ENCODE data around the gene MAEL.
A peak's percentile ranks its signal among the peaks of the same experiment; 100 is the strongest.

MAEL gene

DNA sequence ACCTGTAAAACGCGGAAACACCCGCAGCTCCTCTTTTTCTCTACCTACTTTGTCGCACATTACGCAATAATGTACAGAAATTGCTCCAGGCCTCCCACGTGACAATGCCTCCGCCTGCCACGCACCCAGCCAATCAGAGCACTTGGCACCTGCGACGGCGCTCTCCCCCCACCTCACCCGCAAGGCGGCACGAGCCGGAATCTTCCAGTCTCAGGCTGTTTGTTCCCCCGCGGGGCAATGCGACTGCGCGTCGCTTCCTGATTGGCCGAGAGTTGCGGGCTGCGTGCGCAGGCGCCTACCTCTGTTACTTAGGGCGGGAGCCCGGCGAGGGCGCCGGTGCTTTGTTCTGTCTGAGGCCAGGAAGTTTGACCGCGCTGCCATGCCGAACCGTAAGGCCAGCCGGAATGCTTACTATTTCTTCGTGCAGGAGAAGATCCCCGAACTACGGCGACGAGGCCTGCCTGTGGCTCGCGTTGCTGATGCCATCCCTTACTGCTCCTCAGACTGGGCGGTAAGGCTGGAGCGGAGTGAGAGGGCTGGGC is at the start of gene MAEL:
TSS of gene MAEL (plus strand) at position 307 of the 542 bp plus-strand sequence. CDS start at position 380, 73 bp downstream.
- Mint-ChIP-seq H3K9me3 (no peaks in the 10 kb centered on the region), H3K36me3 (no peaks in the 10 kb centered on the region), H3K27ac (no peak within 1 kb of the TSS), H3K4me3 (no peak within 1 kb of the TSS), H3K4me1 (no peaks in the 10 kb centered on the region)
- no peak for DNase-seq (ENCODE audit: low spot score in 2 of 2)
- no peak for ATAC-seq

DNA sequence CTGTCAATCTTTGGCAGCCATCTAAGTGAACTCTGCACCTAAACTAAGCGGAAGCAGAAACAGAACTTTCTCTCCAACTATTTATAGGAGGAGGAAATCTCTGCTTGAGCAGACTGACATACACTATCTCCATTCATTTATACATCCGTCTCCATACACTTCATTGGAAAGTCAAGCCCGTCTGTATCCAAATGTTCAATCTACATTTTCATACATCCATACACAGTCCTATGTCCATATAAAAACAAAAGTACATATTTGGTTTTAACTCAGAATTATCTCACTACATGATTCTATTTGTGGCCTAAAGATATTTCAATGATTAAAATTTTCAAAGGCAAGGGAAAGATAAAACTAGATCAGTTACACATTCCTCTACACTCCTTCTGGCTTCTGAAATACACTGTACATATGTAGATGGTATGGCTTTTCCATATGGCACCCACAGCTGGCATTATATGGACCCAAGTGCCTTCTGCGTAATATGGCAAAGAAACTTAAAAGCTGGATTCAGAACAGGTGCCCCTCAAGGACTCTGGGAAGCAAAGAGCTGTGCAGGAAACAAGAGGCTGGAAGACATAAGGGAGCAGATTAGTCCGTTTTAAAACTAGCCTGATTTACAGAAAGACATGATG is 49.2 kb upstream of the MAEL start:
- Mint-ChIP-seq H3K4me1 (peaks cover 6% of the 10 kb centered on the region), H3K36me3 (no peaks in the 10 kb centered on the region), H3K27ac (no peak overlapping the region), H3K4me3 (no peak overlapping the region), H3K9me3 (no peaks in the 10 kb centered on the region)
- ATAC-seq, result no peak
- no peak for DNase-seq (ENCODE audit: low spot score in 2 of 2)

DNA sequence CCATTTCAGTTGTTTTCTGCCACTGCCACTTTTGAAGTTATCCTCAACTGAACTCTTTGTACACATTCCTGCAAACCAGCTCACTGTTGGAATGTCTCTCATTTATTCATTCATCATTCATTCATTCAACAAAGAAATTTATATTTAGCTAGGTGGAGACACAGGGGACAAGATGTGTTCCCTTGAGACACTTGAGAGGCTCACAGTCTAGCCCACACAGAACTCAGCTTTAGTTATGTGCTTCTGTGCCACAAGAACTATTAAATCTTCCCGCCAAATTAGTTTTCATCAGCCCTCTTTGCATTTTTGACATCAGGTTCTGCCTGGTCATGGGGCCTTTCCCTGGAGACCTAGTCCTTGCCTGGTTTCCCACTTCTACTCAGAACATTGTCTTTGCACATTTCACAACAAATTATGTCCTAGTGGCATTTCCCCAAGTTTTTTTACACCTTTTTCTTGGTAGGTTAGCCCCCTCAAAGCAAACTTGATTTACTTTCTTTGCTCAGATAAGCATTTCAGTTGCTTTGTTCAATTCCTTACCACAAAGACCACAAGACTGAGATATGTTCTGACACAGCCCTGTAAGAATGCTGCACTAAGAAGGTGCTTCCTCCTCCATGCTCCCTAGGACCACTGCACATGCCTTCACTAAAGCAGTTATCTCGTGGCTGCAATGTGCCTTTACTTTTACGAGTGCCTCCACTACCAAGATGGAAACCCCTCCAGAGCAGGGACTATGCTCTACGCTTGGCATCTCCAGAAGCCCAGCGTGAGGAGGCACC is 44.7 kb upstream of the MAEL start:
- ATAC-seq (peak; percentile 53), DNase-seq (ENCODE audit: low spot score in 2 of 2) (no peak)
- H3K4me1 Mint-ChIP-seq, result peaks cover 18% of the 10 kb centered on the region
- H3K27ac Mint-ChIP-seq, result no peak overlapping the region
- H3K9me3 Mint-ChIP-seq, result no peaks in the 10 kb centered on the region
- H3K36me3 Mint-ChIP-seq, result no peaks in the 10 kb centered on the region
- no peak overlapping the region for H3K4me3 Mint-ChIP-seq

GRCh38 chr1:166947398-166948043 is 41.6 kb upstream of the MAEL start:
- no peaks in the 10 kb centered on the region for H3K9me3 Mint-ChIP-seq
- H3K4me1 Mint-ChIP-seq, result peaks cover 18% of the 10 kb centered on the region
- H3K36me3 Mint-ChIP-seq, result no peaks in the 10 kb centered on the region
- ATAC-seq, result no peak
- DNase-seq (ENCODE audit: low spot score in 2 of 2), result no peak
- no peak overlapping the region for H3K27ac Mint-ChIP-seq
- no peak overlapping the region for H3K4me3 Mint-ChIP-seq

- ATAC-seq (no peak), DNase-seq (ENCODE audit: low spot score in 2 of 2) (no peak)
- Mint-ChIP-seq H3K9me3 (no peaks in the 10 kb centered on the region), H3K36me3 (no peaks in the 10 kb centered on the region), H3K4me3 (no peak overlapping the region), H3K27ac (no peak overlapping the region), H3K4me1 (peaks cover 18% of the 10 kb centered on the region)
Measured at GRCh38 chr1:166948856-166949350, 40.2 kb upstream of the MAEL start.

DNA sequence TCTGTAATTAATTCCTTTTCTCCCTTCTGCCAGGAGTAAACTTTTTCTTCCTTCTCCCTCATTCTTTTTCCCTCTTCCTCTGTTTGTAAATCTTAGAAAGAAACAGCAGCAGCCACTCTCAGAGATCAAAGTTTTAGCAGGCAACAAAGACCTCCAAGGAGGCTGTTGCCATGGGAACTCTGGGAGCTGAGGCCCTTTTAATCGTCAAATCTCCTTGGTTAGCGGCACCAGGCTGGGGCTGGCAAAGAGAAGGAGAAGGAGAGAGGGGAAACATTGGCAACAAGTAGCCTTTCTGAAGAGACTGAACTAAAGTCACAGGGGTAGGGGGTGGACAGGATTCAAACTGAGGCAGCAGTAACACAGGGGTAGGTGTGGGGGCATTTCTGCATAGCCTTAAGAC is 38.9 kb upstream of the MAEL start:
- DNase-seq (ENCODE audit: low spot score in 2 of 2), result no peak
- no peak overlapping the region for H3K27ac Mint-ChIP-seq
- H3K9me3 Mint-ChIP-seq, result no peaks in the 10 kb centered on the region
- H3K36me3 Mint-ChIP-seq, result no peaks in the 10 kb centered on the region
- no peak for ATAC-seq
- no peak overlapping the region for H3K4me3 Mint-ChIP-seq
- peaks cover 9% of the 10 kb centered on the region for H3K4me1 Mint-ChIP-seq

DNA sequence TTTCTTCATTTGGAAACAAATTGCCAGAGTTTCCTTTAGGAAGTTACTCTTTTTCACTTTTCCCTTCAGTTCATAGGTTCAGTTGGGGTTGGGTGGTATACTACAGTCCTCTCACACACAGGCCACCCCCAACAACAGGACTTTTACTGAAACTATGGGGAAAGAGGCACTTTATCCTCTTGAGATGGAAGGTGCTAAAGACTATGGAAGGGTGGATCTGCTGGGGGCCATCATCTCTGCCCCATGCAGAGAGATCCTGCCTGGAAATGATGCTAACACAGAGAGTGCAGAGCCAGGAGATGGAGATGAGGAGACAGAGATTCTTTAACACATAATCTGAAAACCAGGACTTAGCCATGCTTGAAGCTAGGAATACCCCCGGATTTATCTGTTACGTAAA is 38.0 kb upstream of the MAEL start:
- Mint-ChIP-seq H3K36me3 (no peaks in the 10 kb centered on the region), H3K4me1 (peaks cover 9% of the 10 kb centered on the region), H3K27ac (no peak overlapping the region), H3K9me3 (no peaks in the 10 kb centered on the region), H3K4me3 (no peak overlapping the region)
- ATAC-seq (no peak), DNase-seq (ENCODE audit: low spot score in 2 of 2) (no peak)

DNA sequence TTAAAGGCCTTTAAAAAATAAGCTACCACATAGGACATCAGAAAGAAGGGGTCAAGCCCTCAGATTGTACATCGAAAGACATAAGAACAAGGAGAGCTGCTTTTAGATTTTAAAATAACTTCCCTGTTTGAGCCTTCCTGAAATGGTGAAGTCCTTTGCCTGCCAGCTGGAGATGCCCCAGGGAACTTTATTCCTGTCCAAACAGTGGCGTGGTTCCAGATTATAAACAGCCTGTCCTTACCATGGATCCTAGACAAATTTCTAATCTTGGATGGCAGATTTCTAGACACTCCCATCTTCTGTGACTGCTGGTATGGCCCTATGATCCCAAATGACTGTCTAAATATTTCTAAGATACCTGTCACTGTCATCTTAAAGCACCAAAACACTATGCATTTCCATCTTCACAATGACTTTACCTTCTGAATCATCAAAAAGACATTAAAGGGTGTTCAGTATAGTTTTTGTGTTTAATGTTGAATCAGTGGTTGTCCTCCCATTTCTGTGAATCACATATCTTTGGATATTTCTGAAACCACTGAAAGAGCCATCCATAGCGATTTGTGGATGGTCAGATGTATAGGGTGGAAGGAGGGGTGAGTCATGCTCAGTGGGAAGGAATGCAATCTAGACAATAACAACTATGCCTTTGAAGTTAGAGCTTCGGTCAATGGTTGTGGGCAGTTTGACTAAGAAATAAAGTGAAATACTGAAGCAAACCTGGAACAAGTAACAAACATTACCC is 36.9 kb upstream of the MAEL start:
- peak; percentile 90 for ATAC-seq
- DNase-seq (ENCODE audit: low spot score in 2 of 2), result no peak
- H3K4me1 Mint-ChIP-seq, result peaks cover 7% of the 10 kb centered on the region
- H3K4me3 Mint-ChIP-seq, result no peak overlapping the region
- no peaks in the 10 kb centered on the region for H3K36me3 Mint-ChIP-seq
- no peak overlapping the region for H3K27ac Mint-ChIP-seq
- H3K9me3 Mint-ChIP-seq, result no peaks in the 10 kb centered on the region

DNA sequence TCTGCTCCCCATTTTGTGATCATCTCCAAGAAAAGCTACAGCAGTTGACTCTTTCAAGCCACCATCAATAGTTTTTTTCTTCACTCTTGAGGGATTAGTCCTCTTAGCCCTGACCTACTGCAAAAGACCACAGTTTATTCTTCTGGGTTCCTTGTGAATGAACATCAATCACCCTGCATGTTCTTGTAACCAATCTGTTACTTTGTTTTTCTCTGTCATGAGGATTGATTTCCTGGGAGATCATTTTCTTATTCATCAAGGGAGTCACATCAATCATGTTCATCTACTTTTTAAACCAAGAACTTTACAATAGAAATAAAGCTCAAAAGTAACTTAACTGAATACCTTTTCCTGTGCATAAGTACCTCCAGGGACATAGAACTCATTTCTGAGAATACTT is 35.6 kb upstream of the MAEL start:
- DNase-seq (ENCODE audit: low spot score in 2 of 2) (no peak), ATAC-seq (no peak)
- Mint-ChIP-seq H3K4me1 (no peaks in the 10 kb centered on the region), H3K4me3 (no peak overlapping the region), H3K36me3 (no peaks in the 10 kb centered on the region), H3K27ac (no peak overlapping the region), H3K9me3 (no peaks in the 10 kb centered on the region)

- ATAC-seq (no peak), DNase-seq (ENCODE audit: low spot score in 2 of 2) (no peak)
- no peaks in the 10 kb centered on the region for H3K36me3 Mint-ChIP-seq
- no peak overlapping the region for H3K4me3 Mint-ChIP-seq
- no peaks in the 10 kb centered on the region for H3K4me1 Mint-ChIP-seq
- H3K9me3 Mint-ChIP-seq, result no peaks in the 10 kb centered on the region
- H3K27ac Mint-ChIP-seq, result no peak overlapping the region
Measured at GRCh38 chr1:166956057-166956850, 32.8 kb upstream of the MAEL start.

DNA sequence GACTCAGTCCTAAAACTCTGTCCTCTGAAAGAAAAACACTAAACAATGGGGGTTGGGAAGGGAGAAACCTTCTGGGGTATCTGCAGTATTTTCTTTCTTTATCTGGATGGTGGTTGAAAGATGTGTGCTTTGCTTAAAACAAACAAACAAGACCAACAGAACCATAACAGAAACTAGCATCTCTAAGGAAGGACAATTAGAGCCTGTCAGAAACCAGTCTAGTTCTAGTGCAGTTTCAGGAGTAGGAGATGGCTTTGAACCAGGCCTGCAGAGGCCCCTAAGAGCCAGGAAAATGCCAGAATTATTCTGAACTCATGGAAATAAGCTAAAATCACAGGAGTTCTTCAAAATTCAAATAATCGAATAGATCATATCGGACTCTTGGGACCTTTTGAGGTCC is 32.2 kb upstream of the MAEL start:
- Mint-ChIP-seq H3K36me3 (no peaks in the 10 kb centered on the region), H3K4me1 (no peaks in the 10 kb centered on the region), H3K4me3 (no peak overlapping the region), H3K9me3 (no peaks in the 10 kb centered on the region), H3K27ac (no peak overlapping the region)
- no peak for ATAC-seq
- DNase-seq (ENCODE audit: low spot score in 2 of 2), result no peak

DNA sequence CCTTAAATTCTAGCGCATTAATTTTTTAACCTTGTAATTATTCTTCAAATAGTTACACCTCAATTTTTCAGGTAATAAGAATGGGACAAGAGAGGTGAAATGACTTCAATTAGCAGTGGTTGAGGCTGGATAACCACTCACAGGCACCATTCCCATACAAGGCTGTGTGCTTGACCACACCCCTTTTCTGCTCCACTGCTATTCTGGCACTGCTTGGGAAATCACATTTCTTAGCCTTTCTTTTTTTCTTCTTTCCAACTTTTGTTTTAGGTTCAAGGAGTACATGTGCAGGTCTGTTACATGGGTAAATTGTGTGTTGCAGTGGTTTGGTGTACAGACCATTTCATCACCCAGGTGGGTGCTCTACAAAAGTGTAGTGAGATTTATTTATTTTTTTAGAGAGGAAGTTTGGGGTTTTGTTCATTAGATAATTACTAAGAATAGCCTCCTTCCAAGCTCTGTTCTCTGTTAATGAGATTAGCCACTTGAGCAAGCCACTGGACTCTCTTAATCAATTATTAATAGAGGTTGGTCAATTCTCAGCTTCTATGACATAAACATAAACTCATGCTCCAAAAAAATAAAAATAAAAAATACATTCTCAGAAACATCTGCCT is 28.1 kb upstream of the MAEL start:
- no peaks in the 10 kb centered on the region for H3K36me3 Mint-ChIP-seq
- ATAC-seq (no peak), DNase-seq (ENCODE audit: low spot score in 2 of 2) (no peak)
- H3K4me1 Mint-ChIP-seq, result no peaks in the 10 kb centered on the region
- H3K9me3 Mint-ChIP-seq, result no peaks in the 10 kb centered on the region
- H3K4me3 Mint-ChIP-seq, result no peak overlapping the region
- H3K27ac Mint-ChIP-seq, result no peak overlapping the region

DNA sequence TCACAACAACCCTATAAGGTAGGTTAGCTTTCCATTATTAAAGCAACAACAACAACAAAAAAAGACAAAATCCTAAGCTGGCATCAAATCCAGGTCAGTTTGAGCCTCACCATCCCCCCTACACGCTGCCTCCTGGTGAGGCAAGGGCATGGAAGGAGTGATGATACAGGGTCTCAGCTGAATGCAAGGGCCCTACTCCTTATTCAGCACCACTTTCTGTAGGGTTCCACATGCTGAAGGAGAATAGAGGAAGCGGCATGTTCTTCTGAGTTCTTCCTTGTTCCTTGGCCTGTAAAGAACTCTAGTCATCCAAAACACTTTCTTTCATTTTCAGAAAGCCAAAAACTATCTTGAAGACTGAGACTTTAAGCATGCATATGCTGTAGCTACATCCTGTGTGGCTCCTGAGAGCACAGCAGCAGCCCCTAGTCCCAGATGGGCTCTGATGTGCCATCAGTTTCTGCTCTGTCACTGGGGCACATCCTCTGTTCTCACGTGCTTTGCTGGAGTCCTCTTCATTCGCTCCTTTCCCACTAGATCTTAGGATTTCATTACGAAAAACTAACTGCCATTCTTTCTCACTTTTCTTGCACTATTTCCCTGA is 19.9 kb upstream of the MAEL start:
- Mint-ChIP-seq H3K27ac (no peak overlapping the region), H3K4me3 (no peak overlapping the region), H3K9me3 (no peaks in the 10 kb centered on the region), H3K36me3 (no peaks in the 10 kb centered on the region), H3K4me1 (peaks cover 16% of the 10 kb centered on the region)
- DNase-seq (ENCODE audit: low spot score in 2 of 2) (no peak), ATAC-seq (no peak)

DNA sequence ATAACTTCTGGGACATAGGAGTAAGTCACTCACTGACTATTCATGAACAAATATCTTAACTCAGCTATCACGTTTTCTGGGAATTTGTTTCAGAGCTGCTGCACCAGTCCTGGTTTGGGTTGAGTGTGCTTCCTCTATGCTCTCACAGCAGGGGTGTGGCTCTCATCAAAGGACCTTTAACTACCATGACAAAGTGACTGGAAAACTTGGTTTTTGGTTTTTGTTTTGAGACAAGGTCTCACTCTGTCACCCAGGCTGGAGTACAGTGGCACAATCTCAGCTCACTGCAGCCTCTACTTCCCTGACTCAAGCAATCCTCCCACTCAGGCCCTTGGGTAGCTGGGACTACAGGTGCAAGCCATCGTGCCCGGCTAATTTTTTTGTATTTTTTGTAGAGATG is 17.8 kb upstream of the MAEL start:
- H3K4me1 Mint-ChIP-seq, result peaks cover 32% of the 10 kb centered on the region
- H3K4me3 Mint-ChIP-seq, result no peak overlapping the region
- ATAC-seq (peak; percentile 25), DNase-seq (ENCODE audit: low spot score in 2 of 2) (no peak)
- H3K36me3 Mint-ChIP-seq, result peaks cover 6% of the 10 kb centered on the region
- no peaks in the 10 kb centered on the region for H3K9me3 Mint-ChIP-seq
- H3K27ac Mint-ChIP-seq, result no peak overlapping the region

Data from stimulated activated effector memory CD8-positive, alpha-beta T cell treated with anti-CD3 and anti-CD28 coated beads, Interleukin-12 subunit alpha, Interleukin-12 subunit beta, amount 100 ng/mL, for 72 hours (primary cell).